ENCODE results near the gene PPP3CA.
A peak's percentile ranks its signal among the peaks of the same experiment; 100 is the strongest.

Gene PPP3CA

DNA sequence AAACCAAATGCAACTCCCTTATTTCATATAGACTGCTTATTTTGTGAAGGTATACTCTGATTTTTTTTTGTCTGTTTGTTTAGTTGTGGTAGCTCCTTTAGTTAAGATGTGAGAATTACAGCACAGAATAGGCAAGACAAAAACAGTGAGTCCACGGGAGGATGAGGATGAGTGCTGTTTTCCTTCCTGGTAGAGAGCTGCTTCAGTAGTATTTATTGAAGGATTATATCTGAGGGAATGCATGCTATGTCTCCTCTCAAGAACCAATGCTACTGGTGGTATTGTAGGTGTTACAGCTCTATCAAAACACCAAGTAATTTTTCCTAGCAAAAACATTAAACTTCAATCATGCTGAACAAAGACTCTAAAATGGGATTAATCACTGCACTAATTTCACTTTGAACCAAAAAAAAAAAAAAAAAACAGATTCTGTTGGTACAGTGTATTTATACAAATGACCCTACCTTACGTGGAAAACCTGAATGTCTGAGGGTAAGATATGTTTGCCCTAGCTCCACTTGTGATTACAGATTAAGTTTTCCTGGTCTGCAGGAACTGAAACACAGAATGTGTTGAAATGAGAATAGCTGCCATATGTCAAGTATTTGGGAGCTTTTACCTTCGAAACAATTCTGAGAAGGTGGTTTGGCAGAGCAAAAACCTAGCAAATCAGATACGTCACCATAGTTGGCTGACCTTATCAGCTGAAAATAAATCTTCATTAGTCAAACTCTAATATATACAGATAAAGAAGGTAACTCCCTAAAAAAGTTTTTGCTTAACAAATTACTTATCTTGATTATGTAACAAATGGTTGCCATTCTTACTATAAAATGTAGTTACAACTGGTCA lies 40.3 kb downstream of the PPP3CA start:
- H3K27me3 ChIP-seq (ENCODE audit: insufficient read depth, low read length), result no peaks in the 10 kb centered on the region
- TF ChIP-seq, protein P1, sequence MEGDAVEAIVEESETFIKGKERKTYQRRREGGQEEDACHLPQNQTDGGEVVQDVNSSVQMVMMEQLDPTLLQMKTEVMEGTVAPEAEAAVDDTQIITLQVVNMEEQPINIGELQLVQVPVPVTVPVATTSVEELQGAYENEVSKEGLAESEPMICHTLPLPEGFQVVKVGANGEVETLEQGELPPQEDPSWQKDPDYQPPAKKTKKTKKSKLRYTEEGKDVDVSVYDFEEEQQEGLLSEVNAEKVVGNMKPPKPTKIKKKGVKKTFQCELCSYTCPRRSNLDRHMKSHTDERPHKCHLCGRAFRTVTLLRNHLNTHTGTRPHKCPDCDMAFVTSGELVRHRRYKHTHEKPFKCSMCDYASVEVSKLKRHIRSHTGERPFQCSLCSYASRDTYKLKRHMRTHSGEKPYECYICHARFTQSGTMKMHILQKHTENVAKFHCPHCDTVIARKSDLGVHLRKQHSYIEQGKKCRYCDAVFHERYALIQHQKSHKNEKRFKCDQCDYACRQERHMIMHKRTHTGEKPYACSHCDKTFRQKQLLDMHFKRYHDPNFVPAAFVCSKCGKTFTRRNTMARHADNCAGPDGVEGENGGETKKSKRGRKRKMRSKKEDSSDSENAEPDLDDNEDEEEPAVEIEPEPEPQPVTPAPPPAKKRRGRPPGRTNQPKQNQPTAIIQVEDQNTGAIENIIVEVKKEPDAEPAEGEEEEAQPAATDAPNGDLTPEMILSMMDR (IDR thresholded peaks at IDR 0.05; ENCODE audit: low read length), result no peak
- TF ChIP-seq EZH2 (IDR thresholded peaks at IDR 0.05; ENCODE audit: borderline replicate concordance, low read length), result no peak
- H3K9me2 ChIP-seq (ENCODE audit: low read depth, low read length), result no peaks in the 10 kb centered on the region
- no peaks in the 10 kb centered on the region for H3K36me3 ChIP-seq (ENCODE audit: insufficient read depth, low read length)
- peaks cover 85% of the 10 kb centered on the region for H3K79me2 ChIP-seq (ENCODE audit: insufficient read depth, low read length)
- H3K4me2 ChIP-seq (ENCODE audit: low read length), result peak overlapping the region; percentile 73
- peak overlapping the region; percentile 48 for H3K9ac ChIP-seq (ENCODE audit: low read length)
- no peak overlapping the region for H2AFZ ChIP-seq (ENCODE audit: low read length)
- no peaks in the 10 kb centered on the region for H4K20me1 ChIP-seq (ENCODE audit: insufficient read depth, low read length)
- H3K4me1 ChIP-seq (ENCODE audit: insufficient read depth, low read length, severe bottlenecking), result peaks cover 55% of the 10 kb centered on the region
- H3K9me3 ChIP-seq (ENCODE audit: low read length), result no peaks in the 10 kb centered on the region
- H3K4me3 ChIP-seq (ENCODE audit: low read depth, low read length, poor library complexity, severe bottlenecking), result peak overlapping the region; percentile 37
- H3K27ac ChIP-seq (ENCODE audit: low read depth, low read length, poor library complexity, severe bottlenecking), result peak overlapping the region; percentile 67
- no peaks in the 10 kb centered on the region for H3F3A ChIP-seq (ENCODE audit: insufficient read depth, low read length)

DNA sequence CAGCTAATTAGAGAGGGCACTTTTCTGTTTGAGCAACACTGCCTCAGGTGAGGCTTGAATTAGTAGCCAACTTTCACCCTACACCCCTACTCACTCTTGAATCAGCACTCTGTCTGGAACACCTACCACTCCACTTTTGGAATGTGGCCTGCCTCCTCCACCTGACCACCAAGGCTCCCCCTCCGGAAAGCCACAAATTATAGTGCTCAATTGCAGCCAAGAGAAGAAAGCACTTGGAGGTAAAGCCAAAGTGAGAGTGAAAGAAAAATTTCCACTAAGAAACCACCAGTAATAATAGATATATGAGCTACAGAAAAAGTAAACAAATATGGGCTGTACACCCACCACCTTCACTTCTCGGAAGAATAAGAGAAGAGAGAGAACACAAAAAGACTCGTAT lies 41.1 kb downstream of the PPP3CA start:
- Histone ChIP-seq H3K9me2 (ENCODE audit: low read depth, low read length) (no peaks in the 10 kb centered on the region), H3K79me2 (ENCODE audit: insufficient read depth, low read length) (peaks cover 81% of the 10 kb centered on the region), H3K9me3 (ENCODE audit: low read length) (no peaks in the 10 kb centered on the region), H3F3A (ENCODE audit: insufficient read depth, low read length) (no peaks in the 10 kb centered on the region), H3K27ac (ENCODE audit: low read depth, low read length, poor library complexity, severe bottlenecking) (peak overlapping the region; percentile 67), H2AFZ (ENCODE audit: low read length) (no peak overlapping the region), H3K36me3 (ENCODE audit: insufficient read depth, low read length) (no peaks in the 10 kb centered on the region), H3K4me1 (ENCODE audit: insufficient read depth, low read length, severe bottlenecking) (peaks cover 55% of the 10 kb centered on the region), H3K27me3 (ENCODE audit: insufficient read depth, low read length) (no peaks in the 10 kb centered on the region), H3K9ac (ENCODE audit: low read length) (peak overlapping the region; percentile 48), H4K20me1 (ENCODE audit: insufficient read depth, low read length) (no peaks in the 10 kb centered on the region), H3K4me3 (ENCODE audit: low read depth, low read length, poor library complexity, severe bottlenecking) (peak overlapping the region; percentile 37), H3K4me2 (ENCODE audit: low read length) (peak overlapping the region; percentile 73)
- no peak for TF ChIP-seq EZH2 (IDR thresholded peaks at IDR 0.05; ENCODE audit: borderline replicate concordance, low read length)
- TF ChIP-seq, protein P1 (IDR thresholded peaks at IDR 0.05; ENCODE audit: low read length), result no peak

DNA sequence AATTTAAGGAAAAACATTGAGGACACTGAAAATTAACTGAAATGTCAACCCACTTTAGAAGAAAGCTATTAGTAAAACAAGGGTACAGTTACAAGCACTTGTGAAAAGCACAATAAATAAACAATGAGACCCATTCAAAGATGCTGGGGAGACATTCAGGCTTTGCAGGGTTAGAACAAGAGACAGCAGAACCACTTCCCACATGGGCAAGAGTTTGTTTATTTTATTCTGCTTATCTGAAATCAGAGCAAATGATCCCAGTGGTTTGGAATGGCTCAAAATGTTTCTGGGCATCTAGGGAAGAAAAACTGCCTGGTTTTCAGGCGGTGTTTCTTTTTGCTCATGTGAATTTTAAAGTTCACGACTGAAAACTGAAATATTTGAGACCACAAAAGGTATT lies 42.4 kb downstream of the PPP3CA start:
- no peak for TF ChIP-seq EZH2 (IDR thresholded peaks at IDR 0.05; ENCODE audit: borderline replicate concordance, low read length)
- TF ChIP-seq, protein P1 (IDR thresholded peaks at IDR 0.05; ENCODE audit: low read length), result no peak
- Histone ChIP-seq H3F3A (ENCODE audit: insufficient read depth, low read length) (no peaks in the 10 kb centered on the region), H3K27ac (ENCODE audit: low read depth, low read length, poor library complexity, severe bottlenecking) (peak overlapping the region; percentile 4), H4K20me1 (ENCODE audit: insufficient read depth, low read length) (no peaks in the 10 kb centered on the region), H3K4me3 (ENCODE audit: low read depth, low read length, poor library complexity, severe bottlenecking) (no peak overlapping the region), H3K79me2 (ENCODE audit: insufficient read depth, low read length) (peaks cover 88% of the 10 kb centered on the region), H3K36me3 (ENCODE audit: insufficient read depth, low read length) (no peaks in the 10 kb centered on the region), H3K9me2 (ENCODE audit: low read depth, low read length) (no peaks in the 10 kb centered on the region), H3K4me2 (ENCODE audit: low read length) (no peak overlapping the region), H3K9me3 (ENCODE audit: low read length) (no peaks in the 10 kb centered on the region), H2AFZ (ENCODE audit: low read length) (no peak overlapping the region), H3K9ac (ENCODE audit: low read length) (no peak overlapping the region), H3K4me1 (ENCODE audit: insufficient read depth, low read length, severe bottlenecking) (peaks cover 45% of the 10 kb centered on the region), H3K27me3 (ENCODE audit: insufficient read depth, low read length) (no peaks in the 10 kb centered on the region)
